Liver (tissue), 9 donors: ENCODE results near the gene CUX1. TPM values are rescaled to one million over a fixed set of nuclear protein-coding genes. Genes with fewer than 3 reads are reported as not detected.
"Not testable (repeated sequence)": the region's sequence is repeated elsewhere in the genome, so short reads cannot be mapped to it uniquely, and the experiment has no call there.

ENCODE experiments used
- DNase-seq: peaks from one replicate; pipeline ENCODE4 v3.0.0-alpha.2; 2017; ENCODE audit warnings: low spot score
- H3K27ac ChIP-seq, 2 donors: one replicate each; pipeline ENCODE4 v1.7.0; 2013; ENCODE audit warnings: inconsistent platforms in 2 of 2, low read length in 2 of 2, control low read depth in 1 of 2, low read depth in 1 of 2, mild to moderate bottlenecking in 1 of 2
- H3K27me3 ChIP-seq, 4 donors: one replicate each; pipeline versions ENCODE4 v1.6.1 to v1.7.0; 2013; ENCODE audit warnings: low read length in 3 of 4, inconsistent platforms in 1 of 4, mild to moderate bottlenecking in 1 of 4, moderate library complexity in 1 of 4; ENCODE audit not compliant: control insufficient read depth in 4 of 4, insufficient read depth in 4 of 4
- H3K36me3 ChIP-seq, 4 donors: one replicate each; pipeline versions ENCODE4 v1.6.1 to v1.7.0; 2013; ENCODE audit warnings: low read length in 3 of 4, mild to moderate bottlenecking in 3 of 4, low read depth in 1 of 4, moderate library complexity in 1 of 4; ENCODE audit not compliant: control insufficient read depth in 4 of 4, insufficient read depth in 3 of 4
- H3K4me1 ChIP-seq, 4 donors: one replicate each; pipeline versions ENCODE4 v1.6.1 to v1.7.0; 2013; ENCODE audit warnings: low read length in 3 of 4, mild to moderate bottlenecking in 3 of 4, moderate library complexity in 1 of 4; ENCODE audit not compliant: control insufficient read depth in 4 of 4, insufficient read depth in 4 of 4
- H3K4me3 ChIP-seq, 3 donors: one replicate each; pipeline versions ENCODE4 v1.6.1 to v1.7.0; 2013; ENCODE audit warnings: low read length in 3 of 3, control low read depth in 1 of 3, low read depth in 1 of 3, mild to moderate bottlenecking in 1 of 3
- H3K9ac ChIP-seq, 2 donors: one replicate each; pipeline ENCODE4 v1.7.0; 2013; ENCODE audit warnings: low read length in 2 of 2, mild to moderate bottlenecking in 2 of 2, moderate library complexity in 2 of 2, control low read depth in 1 of 2, low read depth in 1 of 2
- H3K9me3 ChIP-seq, 4 donors: one replicate each; pipeline versions ENCODE4 v1.6.1 to v1.7.0; 2013; ENCODE audit warnings: low read length in 3 of 4; ENCODE audit not compliant: control insufficient read depth in 4 of 4
- EGR1 ChIP-seq, 2 donors: IDR thresholded peaks; 2 replicates each; pipeline ENCODE4 v1.6.1; 2016 to 2018; ENCODE audit warnings: antibody characterized with exemption in 2 of 2, low read depth in 2 of 2
- FOXA1 ChIP-seq: IDR thresholded peaks from 2 replicates; pipeline ENCODE4 v1.6.1; 2016; ENCODE audit warnings: antibody characterized with exemption
- FOXA2 ChIP-seq: IDR thresholded peaks from 2 replicates; pipeline ENCODE4 v1.6.1; 2016; ENCODE audit warnings: antibody characterized with exemption
- GABPA ChIP-seq, 2 donors: IDR thresholded peaks in 1 of 2; conservative IDR thresholded peaks in 1 of 2; 2 replicates each; pipeline ENCODE4 v1.6.1; 2016; ENCODE audit warnings: antibody characterized with exemption in 2 of 2, mild to moderate bottlenecking in 1 of 2, moderate library complexity in 1 of 2
- HNF4A ChIP-seq, 2 donors: conservative IDR thresholded peaks; 2 replicates each; pipeline ENCODE4 v1.6.1; 2016; ENCODE audit warnings: antibody characterized with exemption in 2 of 2, mild to moderate bottlenecking in 2 of 2
- HNF4G ChIP-seq: IDR thresholded peaks from 2 replicates; pipeline ENCODE4 v1.6.1; 2016; ENCODE audit warnings: antibody characterized with exemption
- NR2F2 ChIP-seq: IDR thresholded peaks from 2 replicates; pipeline ENCODE4 v1.6.1; 2016; ENCODE audit warnings: antibody characterized with exemption
- RAD21 ChIP-seq, 2 donors: IDR thresholded peaks; 2 replicates each; pipeline ENCODE4 v1.6.1; 2016; ENCODE audit warnings: antibody characterized with exemption in 2 of 2, mild to moderate bottlenecking in 2 of 2
- RXRA ChIP-seq, 2 donors: IDR thresholded peaks; 2 replicates each; pipeline ENCODE4 v1.6.1; 2017 to 2018; ENCODE audit warnings: antibody characterized with exemption in 2 of 2, mild to moderate bottlenecking in 1 of 2
- SP1 ChIP-seq: IDR thresholded peaks from 2 replicates; pipeline ENCODE4 v1.6.1; 2018; ENCODE audit warnings: antibody characterized with exemption, mild to moderate bottlenecking
- YY1 ChIP-seq: IDR thresholded peaks from 2 replicates; pipeline ENCODE4 v1.6.1; 2016; ENCODE audit warnings: antibody characterized with exemption, mild to moderate bottlenecking
- WGBS: extraction: QIAGEN DNeasy Blood & Tissue Kit; methylation state at CpG from one replicate; pipeline ENCODE4 v1.1.7; 2013; 5-methylcytosine and 5-hydroxymethylcytosine counted together
- polyA plus RNA-seq, 2 donors: library from polyadenylated mRNA; stranded (reverse) in 1 of 2; unstranded in 1 of 2; fragments of 200-250 nt in 1 of 2; fragments of >200 nt in 1 of 2; fragmentation: Nextera tagmentation in 1 of 2; extraction: Ambion mirVana in 1 of 2; gene quantifications; one replicate each; pipeline versions ENCODE4 v1.2.1 to v1.2.3, GENCODE V29; 2013 to 2015
- total RNA-seq, 2 donors: library from RNA; depleted of rRNA; stranded (reverse); fragments of >200 nt; gene quantifications; one replicate each; pipeline ENCODE4 v1.2.3, GENCODE V29; 2014
- TF ChIP-seq, protein P1 (sequence below): IDR thresholded peaks from 2 replicates; pipeline ENCODE4 v1.6.1; 2016; ENCODE audit warnings: antibody characterized with exemption, mild to moderate bottlenecking
- TF ChIP-seq, protein P2 (sequence below): IDR thresholded peaks from 2 replicates; pipeline ENCODE4 v1.6.1; 2016; ENCODE audit warnings: antibody characterized with exemption
- TF ChIP-seq, protein P3 (sequence below): fragments of 150-350 bp; IDR thresholded peaks from 2 replicates; pipeline ENCODE4 v1.5.1; 2017; ENCODE audit warnings: improper control_type of control experiment, low read depth, low read length; ENCODE audit not compliant: missing input control
- TF ChIP-seq, protein P4 (sequence below): IDR thresholded peaks from 2 replicates; pipeline ENCODE4 v1.6.1; 2016; ENCODE audit warnings: antibody characterized with exemption
- TF ChIP-seq, protein P5 (sequence below): IDR thresholded peaks from 2 replicates; pipeline ENCODE4 v1.6.1; 2016; ENCODE audit warnings: antibody characterized with exemption
- donor health status: healthy.
- donor health status: healthy.
- donor health status: healthy.
- donor health status: healthy.
- donor health status: healthy.

The CUX1 gene
- total and polyA plus RNA-seq, 4 donors, result 18.6 to 40.6 (median 21.4) TPM

DNA sequence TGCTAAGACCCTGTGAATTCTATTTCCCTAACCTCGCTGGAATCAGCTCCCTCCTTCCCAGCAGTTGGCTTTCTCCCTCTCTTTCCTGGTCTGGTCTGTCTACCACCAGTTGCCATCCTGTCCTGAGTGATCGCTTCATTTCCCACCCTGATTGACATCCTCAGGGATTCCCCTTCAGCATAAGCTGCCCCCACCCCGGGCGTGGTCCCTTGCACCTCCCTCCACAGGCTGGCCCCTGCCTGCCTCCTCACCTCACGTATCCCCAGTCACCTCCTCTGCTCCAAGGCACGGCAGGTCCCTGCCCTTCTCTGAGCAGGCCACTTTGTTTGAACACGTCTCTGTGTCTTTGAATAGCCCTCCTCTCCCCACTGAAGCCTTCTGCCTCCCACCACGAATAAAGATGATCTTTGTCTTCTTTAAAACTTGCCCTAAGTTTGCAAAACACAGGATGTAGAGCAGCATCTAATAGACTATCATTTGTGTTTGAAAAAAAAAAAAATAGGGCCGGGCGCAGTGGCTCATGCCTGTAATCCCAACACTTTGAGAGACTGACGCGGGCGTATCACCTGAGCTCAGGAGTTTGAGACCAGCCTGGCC, 233.5 kb downstream of the CUX1 start:
- peaks cover 0 to 2% (median 0%) of the 10 kb centered on the region in 4 donors for H3K36me3 ChIP-seq
- 91% methylated on average over 13 of the region's 13 CpGs for WGBS
- H3K9me3 ChIP-seq, result peaks cover 0 to 2% (median 0%) of the 10 kb centered on the region in 4 donors
- no peak for TF ChIP-seq HNF4G
- no peak for TF ChIP-seq NR2F2
- TF ChIP-seq, protein P1, sequence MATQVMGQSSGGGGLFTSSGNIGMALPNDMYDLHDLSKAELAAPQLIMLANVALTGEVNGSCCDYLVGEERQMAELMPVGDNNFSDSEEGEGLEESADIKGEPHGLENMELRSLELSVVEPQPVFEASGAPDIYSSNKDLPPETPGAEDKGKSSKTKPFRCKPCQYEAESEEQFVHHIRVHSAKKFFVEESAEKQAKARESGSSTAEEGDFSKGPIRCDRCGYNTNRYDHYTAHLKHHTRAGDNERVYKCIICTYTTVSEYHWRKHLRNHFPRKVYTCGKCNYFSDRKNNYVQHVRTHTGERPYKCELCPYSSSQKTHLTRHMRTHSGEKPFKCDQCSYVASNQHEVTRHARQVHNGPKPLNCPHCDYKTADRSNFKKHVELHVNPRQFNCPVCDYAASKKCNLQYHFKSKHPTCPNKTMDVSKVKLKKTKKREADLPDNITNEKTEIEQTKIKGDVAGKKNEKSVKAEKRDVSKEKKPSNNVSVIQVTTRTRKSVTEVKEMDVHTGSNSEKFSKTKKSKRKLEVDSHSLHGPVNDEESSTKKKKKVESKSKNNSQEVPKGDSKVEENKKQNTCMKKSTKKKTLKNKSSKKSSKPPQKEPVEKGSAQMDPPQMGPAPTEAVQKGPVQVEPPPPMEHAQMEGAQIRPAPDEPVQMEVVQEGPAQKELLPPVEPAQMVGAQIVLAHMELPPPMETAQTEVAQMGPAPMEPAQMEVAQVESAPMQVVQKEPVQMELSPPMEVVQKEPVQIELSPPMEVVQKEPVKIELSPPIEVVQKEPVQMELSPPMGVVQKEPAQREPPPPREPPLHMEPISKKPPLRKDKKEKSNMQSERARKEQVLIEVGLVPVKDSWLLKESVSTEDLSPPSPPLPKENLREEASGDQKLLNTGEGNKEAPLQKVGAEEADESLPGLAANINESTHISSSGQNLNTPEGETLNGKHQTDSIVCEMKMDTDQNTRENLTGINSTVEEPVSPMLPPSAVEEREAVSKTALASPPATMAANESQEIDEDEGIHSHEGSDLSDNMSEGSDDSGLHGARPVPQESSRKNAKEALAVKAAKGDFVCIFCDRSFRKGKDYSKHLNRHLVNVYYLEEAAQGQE, result no peak
- no peak for TF ChIP-seq FOXA1
- no peak for TF ChIP-seq EGR1 (IDR thresholded peaks at IDR 0.05; ENCODE audit: low read depth in 2 of 2)
- TF ChIP-seq SP1, result no peak
- no peak for TF ChIP-seq RXRA (IDR thresholded peaks at IDR 0.05)
- TF ChIP-seq HNF4A (conservative IDR thresholded peaks at IDR 0.05), result no peak
- TF ChIP-seq RAD21 (IDR thresholded peaks at IDR 0.05), result no peak
- TF ChIP-seq, protein P2, sequence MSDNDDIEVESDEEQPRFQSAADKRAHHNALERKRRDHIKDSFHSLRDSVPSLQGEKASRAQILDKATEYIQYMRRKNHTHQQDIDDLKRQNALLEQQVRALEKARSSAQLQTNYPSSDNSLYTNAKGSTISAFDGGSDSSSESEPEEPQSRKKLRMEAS, result no peak
- TF ChIP-seq, protein P3, sequence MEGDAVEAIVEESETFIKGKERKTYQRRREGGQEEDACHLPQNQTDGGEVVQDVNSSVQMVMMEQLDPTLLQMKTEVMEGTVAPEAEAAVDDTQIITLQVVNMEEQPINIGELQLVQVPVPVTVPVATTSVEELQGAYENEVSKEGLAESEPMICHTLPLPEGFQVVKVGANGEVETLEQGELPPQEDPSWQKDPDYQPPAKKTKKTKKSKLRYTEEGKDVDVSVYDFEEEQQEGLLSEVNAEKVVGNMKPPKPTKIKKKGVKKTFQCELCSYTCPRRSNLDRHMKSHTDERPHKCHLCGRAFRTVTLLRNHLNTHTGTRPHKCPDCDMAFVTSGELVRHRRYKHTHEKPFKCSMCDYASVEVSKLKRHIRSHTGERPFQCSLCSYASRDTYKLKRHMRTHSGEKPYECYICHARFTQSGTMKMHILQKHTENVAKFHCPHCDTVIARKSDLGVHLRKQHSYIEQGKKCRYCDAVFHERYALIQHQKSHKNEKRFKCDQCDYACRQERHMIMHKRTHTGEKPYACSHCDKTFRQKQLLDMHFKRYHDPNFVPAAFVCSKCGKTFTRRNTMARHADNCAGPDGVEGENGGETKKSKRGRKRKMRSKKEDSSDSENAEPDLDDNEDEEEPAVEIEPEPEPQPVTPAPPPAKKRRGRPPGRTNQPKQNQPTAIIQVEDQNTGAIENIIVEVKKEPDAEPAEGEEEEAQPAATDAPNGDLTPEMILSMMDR, result no peak
- TF ChIP-seq, protein P4, sequence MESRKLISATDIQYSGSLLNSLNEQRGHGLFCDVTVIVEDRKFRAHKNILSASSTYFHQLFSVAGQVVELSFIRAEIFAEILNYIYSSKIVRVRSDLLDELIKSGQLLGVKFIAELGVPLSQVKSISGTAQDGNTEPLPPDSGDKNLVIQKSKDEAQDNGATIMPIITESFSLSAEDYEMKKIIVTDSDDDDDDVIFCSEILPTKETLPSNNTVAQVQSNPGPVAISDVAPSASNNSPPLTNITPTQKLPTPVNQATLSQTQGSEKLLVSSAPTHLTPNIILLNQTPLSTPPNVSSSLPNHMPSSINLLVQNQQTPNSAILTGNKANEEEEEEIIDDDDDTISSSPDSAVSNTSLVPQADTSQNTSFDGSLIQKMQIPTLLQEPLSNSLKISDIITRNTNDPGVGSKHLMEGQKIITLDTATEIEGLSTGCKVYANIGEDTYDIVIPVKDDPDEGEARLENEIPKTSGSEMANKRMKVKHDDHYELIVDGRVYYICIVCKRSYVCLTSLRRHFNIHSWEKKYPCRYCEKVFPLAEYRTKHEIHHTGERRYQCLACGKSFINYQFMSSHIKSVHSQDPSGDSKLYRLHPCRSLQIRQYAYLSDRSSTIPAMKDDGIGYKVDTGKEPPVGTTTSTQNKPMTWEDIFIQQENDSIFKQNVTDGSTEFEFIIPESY, result no peak
- no peak for TF ChIP-seq FOXA2
- no peak for TF ChIP-seq YY1
- TF ChIP-seq GABPA (IDR thresholded peaks at IDR 0.05 in 1 of 2, conservative IDR thresholded peaks at IDR 0.05 in 1 of 2), result no peak
- TF ChIP-seq, protein P5, sequence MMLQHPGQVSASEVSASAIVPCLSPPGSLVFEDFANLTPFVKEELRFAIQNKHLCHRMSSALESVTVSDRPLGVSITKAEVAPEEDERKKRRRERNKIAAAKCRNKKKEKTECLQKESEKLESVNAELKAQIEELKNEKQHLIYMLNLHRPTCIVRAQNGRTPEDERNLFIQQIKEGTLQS, result no peak
- H3K27ac ChIP-seq, result no peak overlapping the region
- no peak overlapping the region for H3K9ac ChIP-seq
- DNase-seq, result no peak
- no peaks in the 10 kb centered on the region for H3K27me3 ChIP-seq
- no peak overlapping the region for H3K4me3 ChIP-seq
- no peaks in the 10 kb centered on the region for H3K4me1 ChIP-seq

DNA sequence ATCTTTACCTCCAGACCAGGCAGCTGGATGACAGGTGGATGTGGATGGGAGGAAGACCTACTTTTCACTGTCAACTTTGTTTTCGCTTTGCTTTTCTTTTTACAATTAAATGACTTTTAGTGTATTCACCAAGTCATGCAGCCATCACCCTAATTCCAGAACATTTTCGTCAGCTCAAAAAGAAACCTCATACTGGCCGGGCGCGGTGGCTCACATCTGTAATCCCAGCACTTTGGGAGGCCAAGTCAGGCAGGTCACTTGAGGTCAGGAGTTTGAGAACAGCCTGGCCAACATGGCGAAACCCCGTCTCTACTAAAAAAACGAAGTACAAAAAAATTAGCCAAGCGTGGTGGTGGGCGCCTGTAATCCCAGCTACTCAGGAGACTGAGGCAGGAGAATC, 234.3 kb downstream of the CUX1 start:
- not testable (repeated sequence) for H3K27me3 ChIP-seq, H3K4me1 ChIP-seq, H3K9ac ChIP-seq, DNase-seq, H3K9me3 ChIP-seq, H3K36me3 ChIP-seq, H3K4me3 ChIP-seq, H3K27ac ChIP-seq
- WGBS, result 89% methylated on average over 10 of the region's 10 CpGs
